ENCODE measurements around the gene TBCK.

TBCK gene

DNA sequence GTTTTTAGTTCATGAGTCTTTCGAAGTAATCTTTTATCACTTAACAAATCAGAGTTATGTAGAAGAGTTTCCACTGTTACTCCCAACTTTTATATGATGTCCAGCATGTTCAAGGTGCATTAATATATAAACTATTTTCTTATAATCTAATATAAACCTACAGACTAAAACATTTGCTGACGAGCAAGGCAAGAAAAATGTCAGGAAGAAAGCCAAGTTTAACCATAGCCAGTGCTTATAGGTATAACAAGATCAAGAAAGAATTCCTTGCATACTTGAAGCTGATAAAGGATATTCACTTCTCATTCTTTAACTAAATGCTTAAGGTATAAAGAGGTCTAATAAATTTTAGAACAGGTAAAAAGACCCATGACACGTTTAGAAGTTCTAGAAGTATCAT is 253.0 kb downstream of the TBCK start:
- Histone ChIP-seq H3F3A (ENCODE audit: insufficient read depth, low read length) (no peaks in the 10 kb centered on the region), H3K36me3 (replicated peaks; ENCODE audit: insufficient read depth, low read length) (no peaks in the 10 kb centered on the region), H3K4me2 (ENCODE audit: low read depth, low read length) (no peak overlapping the region), H4K20me1 (ENCODE audit: insufficient read depth, low read length) (no peaks in the 10 kb centered on the region), H3K4me1 (ENCODE audit: low read length) (no peaks in the 10 kb centered on the region), H3K27ac (ENCODE audit: low read length) (no peak overlapping the region), H3K79me2 (ENCODE audit: low read length) (no peaks in the 10 kb centered on the region), H3K9me2 (replicated peaks; ENCODE audit: insufficient read depth, low read length) (no peaks in the 10 kb centered on the region), H3K4me3 (ENCODE audit: low read length) (no peak overlapping the region), H3K9ac (ENCODE audit: low read length) (no peak overlapping the region), H3K27me3 (replicated peaks; ENCODE audit: insufficient read depth, low read length) (no peaks in the 10 kb centered on the region), H2AFZ (ENCODE audit: low read length) (no peak overlapping the region), H3K9me3 (replicated peaks; ENCODE audit: insufficient read depth, low read length) (no peaks in the 10 kb centered on the region)
- no peak for TF ChIP-seq CTCF (IDR thresholded peaks at IDR 0.05; ENCODE audit: low read length)
- TF ChIP-seq EZH2 (optimal IDR thresholded peaks at IDR 0.05; ENCODE audit: low read depth, low read length) = no peak
- TF ChIP-seq EZH2phosphoT487 (IDR thresholded peaks at IDR 0.05; ENCODE audit: low read length) = no peak
- DNase-seq = no peak

- Histone ChIP-seq H3F3A (ENCODE audit: insufficient read depth, low read length) (no peaks in the 10 kb centered on the region), H3K27me3 (replicated peaks; ENCODE audit: insufficient read depth, low read length) (no peaks in the 10 kb centered on the region), H3K9me2 (replicated peaks; ENCODE audit: insufficient read depth, low read length) (no peaks in the 10 kb centered on the region), H3K4me3 (ENCODE audit: low read length) (no peak overlapping the region), H3K4me2 (ENCODE audit: low read depth, low read length) (no peak overlapping the region), H3K4me1 (ENCODE audit: low read length) (no peaks in the 10 kb centered on the region), H3K79me2 (ENCODE audit: low read length) (no peaks in the 10 kb centered on the region), H3K9me3 (replicated peaks; ENCODE audit: insufficient read depth, low read length) (no peaks in the 10 kb centered on the region), H3K9ac (ENCODE audit: low read length) (no peak overlapping the region), H3K27ac (ENCODE audit: low read length) (no peak overlapping the region), H2AFZ (ENCODE audit: low read length) (no peak overlapping the region), H4K20me1 (ENCODE audit: insufficient read depth, low read length) (no peaks in the 10 kb centered on the region), H3K36me3 (replicated peaks; ENCODE audit: insufficient read depth, low read length) (no peaks in the 10 kb centered on the region)
- no peak for TF ChIP-seq EZH2phosphoT487 (IDR thresholded peaks at IDR 0.05; ENCODE audit: low read length)
- no peak for TF ChIP-seq EZH2 (optimal IDR thresholded peaks at IDR 0.05; ENCODE audit: low read depth, low read length)
- TF ChIP-seq CTCF (IDR thresholded peaks at IDR 0.05; ENCODE audit: low read length) = no peak
- no peak for DNase-seq
These were observed 253.5 kb downstream of the TBCK start for GRCh38 chr4:106062452-106062875.

GRCh38 chr4:106058921-106059320 is 257.1 kb downstream of the TBCK start:
- Histone ChIP-seq H3F3A (ENCODE audit: insufficient read depth, low read length) (no peaks in the 10 kb centered on the region), H3K4me3 (ENCODE audit: low read length) (no peak overlapping the region), H3K27ac (ENCODE audit: low read length) (no peak overlapping the region), H3K9ac (ENCODE audit: low read length) (no peak overlapping the region), H3K79me2 (ENCODE audit: low read length) (no peaks in the 10 kb centered on the region), H3K27me3 (replicated peaks; ENCODE audit: insufficient read depth, low read length) (no peaks in the 10 kb centered on the region), H3K9me3 (replicated peaks; ENCODE audit: insufficient read depth, low read length) (no peaks in the 10 kb centered on the region), H3K36me3 (replicated peaks; ENCODE audit: insufficient read depth, low read length) (no peaks in the 10 kb centered on the region), H4K20me1 (ENCODE audit: insufficient read depth, low read length) (no peaks in the 10 kb centered on the region), H3K9me2 (replicated peaks; ENCODE audit: insufficient read depth, low read length) (no peaks in the 10 kb centered on the region), H2AFZ (ENCODE audit: low read length) (no peak overlapping the region), H3K4me2 (ENCODE audit: low read depth, low read length) (no peak overlapping the region), H3K4me1 (ENCODE audit: low read length) (no peaks in the 10 kb centered on the region)
- no peak for TF ChIP-seq EZH2phosphoT487 (IDR thresholded peaks at IDR 0.05; ENCODE audit: low read length)
- no peak for TF ChIP-seq EZH2 (optimal IDR thresholded peaks at IDR 0.05; ENCODE audit: low read depth, low read length)
- no peak for TF ChIP-seq CTCF (IDR thresholded peaks at IDR 0.05; ENCODE audit: low read length)
- no peak for DNase-seq

All from MM.1S (cell line).